Stimulated activated naive CD8-positive, alpha-beta T cell treated with anti-CD3 and anti-CD28 coated beads, Interleukin-15, Interleukin-2, amounts not matched to agents 100 ng/mL and 50 ng/mL, for 24 hours (primary cell): Measurements from ENCODE around the gene HDAC7.

ENCODE experiments used
- H3K27ac Mint-ChIP-seq: one replicate; pipeline ENCODE4 v1.8.0; 2021; ENCODE audit warnings: mild to moderate bottlenecking, mixed read lengths
- H3K27me3 Mint-ChIP-seq: one replicate; pipeline ENCODE4 v1.8.0; 2021; ENCODE audit warnings: mixed read lengths
- H3K36me3 Mint-ChIP-seq: one replicate; pipeline ENCODE4 v1.8.0; 2021; ENCODE audit warnings: low read depth, mixed read lengths
- H3K4me1 Mint-ChIP-seq: one replicate; pipeline ENCODE4 v1.8.0; 2021; ENCODE audit warnings: low read depth, mixed read lengths
- H3K4me3 Mint-ChIP-seq: one replicate; pipeline ENCODE4 v1.8.0; 2021; ENCODE audit warnings: mild to moderate bottlenecking, mixed read lengths
- H3K9me3 Mint-ChIP-seq: one replicate; pipeline ENCODE4 v1.8.0; 2021; ENCODE audit warnings: mixed read lengths

The HDAC7 gene

GRCh38 chr12:47802312-47802711 lies 17.4 kb downstream of the HDAC7 start:
- Mint-ChIP-seq H3K36me3 (peaks cover 64% of the 10 kb centered on the region), H3K27me3 (no peaks in the 10 kb centered on the region), H3K4me1 (peaks cover 85% of the 10 kb centered on the region), H3K9me3 (no peaks in the 10 kb centered on the region), H3K4me3 (no peak overlapping the region), H3K27ac (peak overlapping the region; percentile 96)

GRCh38 chr12:47801904-47802246 lies 17.8 kb downstream of the HDAC7 start:
- Mint-ChIP-seq H3K36me3 (peaks cover 63% of the 10 kb centered on the region), H3K9me3 (no peaks in the 10 kb centered on the region), H3K4me1 (peaks cover 81% of the 10 kb centered on the region), H3K4me3 (no peak overlapping the region), H3K27ac (peak overlapping the region; percentile 96), H3K27me3 (no peaks in the 10 kb centered on the region)

- no peaks in the 10 kb centered on the region for H3K27me3 Mint-ChIP-seq
- no peak overlapping the region for H3K4me3 Mint-ChIP-seq
- H3K36me3 Mint-ChIP-seq = peaks cover 58% of the 10 kb centered on the region
Observed at GRCh38 chr12:47801170-47801903, 18.4 kb downstream of the HDAC7 start.

GRCh38 chr12:47800582-47800981 lies 19.1 kb downstream of the HDAC7 start:
- Mint-ChIP-seq H3K27ac (no peak overlapping the region), H3K36me3 (peaks cover 53% of the 10 kb centered on the region), H3K4me1 (peaks cover 68% of the 10 kb centered on the region), H3K4me3 (no peak overlapping the region), H3K9me3 (no peaks in the 10 kb centered on the region), H3K27me3 (no peaks in the 10 kb centered on the region)

More at GRCh38 chr12:47801170-47801903, 18.4 kb downstream of the HDAC7 start:
- Mint-ChIP-seq H3K4me1 (peaks cover 75% of the 10 kb centered on the region), H3K27ac (peak overlapping the region; percentile 96), H3K9me3 (no peaks in the 10 kb centered on the region)

GRCh38 chr12:47799357-47799955 lies 20.2 kb downstream of the HDAC7 start:
- H3K4me1 Mint-ChIP-seq = peaks cover 56% of the 10 kb centered on the region

GRCh38 chr12:47798382-47798948 lies 21.2 kb downstream of the HDAC7 start:
- H3K27ac Mint-ChIP-seq = peak overlapping the region; percentile 76
- H3K4me1 Mint-ChIP-seq = peaks cover 47% of the 10 kb centered on the region
- H3K36me3 Mint-ChIP-seq = peaks cover 50% of the 10 kb centered on the region
- H3K27me3 Mint-ChIP-seq = no peaks in the 10 kb centered on the region
- H3K9me3 Mint-ChIP-seq = no peaks in the 10 kb centered on the region
- no peak overlapping the region for H3K4me3 Mint-ChIP-seq

More at GRCh38 chr12:47799357-47799955, 20.2 kb downstream of the HDAC7 start:
- H3K27ac Mint-ChIP-seq = peak overlapping the region; percentile 72
- no peak overlapping the region for H3K4me3 Mint-ChIP-seq
- H3K36me3 Mint-ChIP-seq = peaks cover 49% of the 10 kb centered on the region
- no peaks in the 10 kb centered on the region for H3K9me3 Mint-ChIP-seq
- no peaks in the 10 kb centered on the region for H3K27me3 Mint-ChIP-seq

GRCh38 chr12:47797441-47797840 lies 22.3 kb downstream of the HDAC7 start:
- no peaks in the 10 kb centered on the region for H3K27me3 Mint-ChIP-seq
- H3K36me3 Mint-ChIP-seq = peaks cover 53% of the 10 kb centered on the region
- no peak overlapping the region for H3K4me3 Mint-ChIP-seq
- no peaks in the 10 kb centered on the region for H3K9me3 Mint-ChIP-seq
- H3K27ac Mint-ChIP-seq = peak overlapping the region; percentile 58
- H3K4me1 Mint-ChIP-seq = peaks cover 36% of the 10 kb centered on the region

- H3K4me3 Mint-ChIP-seq = no peak overlapping the region
- no peak overlapping the region for H3K27ac Mint-ChIP-seq
- H3K27me3 Mint-ChIP-seq = no peaks in the 10 kb centered on the region
Observed at GRCh38 chr12:47795814-47796411, 23.8 kb downstream of the HDAC7 start.

GRCh38 chr12:47795121-47795813 lies 24.4 kb downstream of the HDAC7 start:
- Mint-ChIP-seq H3K27ac (no peak overlapping the region), H3K4me1 (peaks cover 18% of the 10 kb centered on the region), H3K9me3 (no peaks in the 10 kb centered on the region), H3K36me3 (peaks cover 60% of the 10 kb centered on the region), H3K4me3 (no peak overlapping the region), H3K27me3 (no peaks in the 10 kb centered on the region)

More at GRCh38 chr12:47795814-47796411, 23.8 kb downstream of the HDAC7 start:
- peaks cover 55% of the 10 kb centered on the region for H3K36me3 Mint-ChIP-seq
- H3K9me3 Mint-ChIP-seq = no peaks in the 10 kb centered on the region
- H3K4me1 Mint-ChIP-seq = peaks cover 24% of the 10 kb centered on the region

GRCh38 chr12:47794679-47795078 lies 25.0 kb downstream of the HDAC7 start:
- Mint-ChIP-seq H3K9me3 (no peaks in the 10 kb centered on the region), H3K27me3 (no peaks in the 10 kb centered on the region), H3K27ac (no peak overlapping the region), H3K36me3 (peaks cover 61% of the 10 kb centered on the region), H3K4me3 (no peak overlapping the region), H3K4me1 (peaks cover 12% of the 10 kb centered on the region)

- Mint-ChIP-seq H3K36me3 (peaks cover 66% of the 10 kb centered on the region), H3K4me3 (no peak overlapping the region), H3K27me3 (no peaks in the 10 kb centered on the region), H3K9me3 (no peaks in the 10 kb centered on the region), H3K4me1 (peaks cover 7% of the 10 kb centered on the region), H3K27ac (peak overlapping the region; percentile 24)
Observed at GRCh38 chr12:47793015-47793681, 26.6 kb downstream of the HDAC7 start.

- Mint-ChIP-seq H3K4me3 (no peak overlapping the region), H3K27me3 (no peaks in the 10 kb centered on the region), H3K36me3 (peaks cover 70% of the 10 kb centered on the region), H3K9me3 (no peaks in the 10 kb centered on the region), H3K27ac (no peak overlapping the region), H3K4me1 (peaks cover 20% of the 10 kb centered on the region)
Observed at GRCh38 chr12:47791874-47792273, 27.8 kb downstream of the HDAC7 start.

GRCh38 chr12:47791351-47791746 lies 28.4 kb downstream of the HDAC7 start:
- H3K27me3 Mint-ChIP-seq = no peaks in the 10 kb centered on the region
- peaks cover 75% of the 10 kb centered on the region for H3K36me3 Mint-ChIP-seq
- H3K4me3 Mint-ChIP-seq = no peak overlapping the region
- H3K27ac Mint-ChIP-seq = no peak overlapping the region
- H3K4me1 Mint-ChIP-seq = peaks cover 25% of the 10 kb centered on the region
- no peaks in the 10 kb centered on the region for H3K9me3 Mint-ChIP-seq

- Mint-ChIP-seq H3K36me3 (peaks cover 80% of the 10 kb centered on the region), H3K9me3 (no peaks in the 10 kb centered on the region), H3K27ac (no peak overlapping the region), H3K4me3 (no peak overlapping the region), H3K4me1 (peaks cover 31% of the 10 kb centered on the region), H3K27me3 (no peaks in the 10 kb centered on the region)
Observed at GRCh38 chr12:47790676-47791350, 28.9 kb downstream of the HDAC7 start.
